Peyer's patch (tissue), 4 donors: ENCODE data around the gene GLT8D1.

Experiments
- POLR2A ChIP-seq, 2 donors: fragments of 450-650 bp; IDR thresholded peaks; one replicate each; pipeline ENCODE4 v1.5.1; 2017; ENCODE audit warnings: antibody characterized with exemption in 2 of 2, mild to moderate bottlenecking in 2 of 2, moderate library complexity in 2 of 2
- TF ChIP-seq, protein P1 (sequence below), 6 experiments: fragments of 450-650 bp in 4 of 6; fragments of 200-600 bp in 2 of 6; sonication (generic) in 1 of 6; IDR thresholded peaks; one replicate each; pipeline ENCODE4 v1.5.1; 2017 to 2019; ENCODE audit warnings: antibody characterized with exemption in 6 of 6, mild to moderate bottlenecking in 3 of 6, moderate library complexity in 1 of 6

GRCh38 chr3:52660046-52660445, 45.5 kb downstream of the GLT8D1 start:
- TF ChIP-seq, protein P1, sequence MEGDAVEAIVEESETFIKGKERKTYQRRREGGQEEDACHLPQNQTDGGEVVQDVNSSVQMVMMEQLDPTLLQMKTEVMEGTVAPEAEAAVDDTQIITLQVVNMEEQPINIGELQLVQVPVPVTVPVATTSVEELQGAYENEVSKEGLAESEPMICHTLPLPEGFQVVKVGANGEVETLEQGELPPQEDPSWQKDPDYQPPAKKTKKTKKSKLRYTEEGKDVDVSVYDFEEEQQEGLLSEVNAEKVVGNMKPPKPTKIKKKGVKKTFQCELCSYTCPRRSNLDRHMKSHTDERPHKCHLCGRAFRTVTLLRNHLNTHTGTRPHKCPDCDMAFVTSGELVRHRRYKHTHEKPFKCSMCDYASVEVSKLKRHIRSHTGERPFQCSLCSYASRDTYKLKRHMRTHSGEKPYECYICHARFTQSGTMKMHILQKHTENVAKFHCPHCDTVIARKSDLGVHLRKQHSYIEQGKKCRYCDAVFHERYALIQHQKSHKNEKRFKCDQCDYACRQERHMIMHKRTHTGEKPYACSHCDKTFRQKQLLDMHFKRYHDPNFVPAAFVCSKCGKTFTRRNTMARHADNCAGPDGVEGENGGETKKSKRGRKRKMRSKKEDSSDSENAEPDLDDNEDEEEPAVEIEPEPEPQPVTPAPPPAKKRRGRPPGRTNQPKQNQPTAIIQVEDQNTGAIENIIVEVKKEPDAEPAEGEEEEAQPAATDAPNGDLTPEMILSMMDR (IDR thresholded peaks at IDR 0.05) = no peak
- no peak for TF ChIP-seq POLR2A (IDR thresholded peaks at IDR 0.05)
